Ishikawa (cell line): Measurements from ENCODE around the gene TAF1.

ENCODE experiments used
- CEBPB ChIP-seq: IDR thresholded peaks from 2 replicates; pipeline ENCODE4 v1.6.1; 2012
- EP300 ChIP-seq: IDR thresholded peaks from 2 replicates; pipeline ENCODE4 v1.6.1; 2012; ENCODE audit warnings: borderline replicate concordance
- FOXM1 ChIP-seq: IDR thresholded peaks from 2 replicates; pipeline ENCODE4 v1.6.1; 2012; ENCODE audit warnings: low read depth, borderline replicate concordance
- NFIC ChIP-seq: IDR thresholded peaks from 2 replicates; pipeline ENCODE4 v1.6.1; 2012
- RAD21 ChIP-seq: IDR thresholded peaks from 2 replicates; pipeline ENCODE4 v1.6.1; 2012; ENCODE audit warnings: low read depth
- TAF1 ChIP-seq: IDR thresholded peaks from 2 replicates; pipeline ENCODE4 v1.6.1; 2012; ENCODE audit warnings: low read depth, mild to moderate bottlenecking
- TEAD4 ChIP-seq: IDR thresholded peaks from 2 replicates; pipeline ENCODE4 v1.6.1; 2012
- USF1 ChIP-seq: IDR thresholded peaks from 2 replicates; pipeline ENCODE4 v1.6.1; 2012
- YY1 ChIP-seq: IDR thresholded peaks from 2 replicates; pipeline ENCODE4 v1.6.1; 2012; ENCODE audit warnings: low read depth
- ZBTB7A ChIP-seq: IDR thresholded peaks from 2 replicates; pipeline ENCODE4 v1.6.1; 2012; ENCODE audit warnings: low read depth
- TF ChIP-seq, protein P1 (sequence below): IDR thresholded peaks from 2 replicates; pipeline ENCODE4 v1.6.1; 2012
- TF ChIP-seq, protein P2 (sequence below): IDR thresholded peaks from 2 replicates; pipeline ENCODE4 v1.6.1; 2012; ENCODE audit warnings: low read depth, mild to moderate bottlenecking

GRCh38 chrX:71492231-71493065 lies 126.3 kb downstream of the TAF1 start:
- TF ChIP-seq YY1 (no peak), EP300 (no peak), TAF1 (no peak), USF1 (no peak), RAD21 (no peak), FOXM1 (no peak), CEBPB (no peak), NFIC (no peak), ZBTB7A (no peak), TEAD4 (no peak)
- TF ChIP-seq, protein P1, sequence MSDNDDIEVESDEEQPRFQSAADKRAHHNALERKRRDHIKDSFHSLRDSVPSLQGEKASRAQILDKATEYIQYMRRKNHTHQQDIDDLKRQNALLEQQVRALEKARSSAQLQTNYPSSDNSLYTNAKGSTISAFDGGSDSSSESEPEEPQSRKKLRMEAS: no peak
- TF ChIP-seq, protein P2, sequence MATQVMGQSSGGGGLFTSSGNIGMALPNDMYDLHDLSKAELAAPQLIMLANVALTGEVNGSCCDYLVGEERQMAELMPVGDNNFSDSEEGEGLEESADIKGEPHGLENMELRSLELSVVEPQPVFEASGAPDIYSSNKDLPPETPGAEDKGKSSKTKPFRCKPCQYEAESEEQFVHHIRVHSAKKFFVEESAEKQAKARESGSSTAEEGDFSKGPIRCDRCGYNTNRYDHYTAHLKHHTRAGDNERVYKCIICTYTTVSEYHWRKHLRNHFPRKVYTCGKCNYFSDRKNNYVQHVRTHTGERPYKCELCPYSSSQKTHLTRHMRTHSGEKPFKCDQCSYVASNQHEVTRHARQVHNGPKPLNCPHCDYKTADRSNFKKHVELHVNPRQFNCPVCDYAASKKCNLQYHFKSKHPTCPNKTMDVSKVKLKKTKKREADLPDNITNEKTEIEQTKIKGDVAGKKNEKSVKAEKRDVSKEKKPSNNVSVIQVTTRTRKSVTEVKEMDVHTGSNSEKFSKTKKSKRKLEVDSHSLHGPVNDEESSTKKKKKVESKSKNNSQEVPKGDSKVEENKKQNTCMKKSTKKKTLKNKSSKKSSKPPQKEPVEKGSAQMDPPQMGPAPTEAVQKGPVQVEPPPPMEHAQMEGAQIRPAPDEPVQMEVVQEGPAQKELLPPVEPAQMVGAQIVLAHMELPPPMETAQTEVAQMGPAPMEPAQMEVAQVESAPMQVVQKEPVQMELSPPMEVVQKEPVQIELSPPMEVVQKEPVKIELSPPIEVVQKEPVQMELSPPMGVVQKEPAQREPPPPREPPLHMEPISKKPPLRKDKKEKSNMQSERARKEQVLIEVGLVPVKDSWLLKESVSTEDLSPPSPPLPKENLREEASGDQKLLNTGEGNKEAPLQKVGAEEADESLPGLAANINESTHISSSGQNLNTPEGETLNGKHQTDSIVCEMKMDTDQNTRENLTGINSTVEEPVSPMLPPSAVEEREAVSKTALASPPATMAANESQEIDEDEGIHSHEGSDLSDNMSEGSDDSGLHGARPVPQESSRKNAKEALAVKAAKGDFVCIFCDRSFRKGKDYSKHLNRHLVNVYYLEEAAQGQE: no peak
